ENCODE results near the gene USP21. TPM values are rescaled to one million over a fixed set of nuclear protein-coding genes. Genes with fewer than 3 reads are reported as not detected.

The USP21 gene
- total and polyA plus RNA-seq, 11 donors, result 12.3 to 20.0 (median 14.1) TPM

DNA sequence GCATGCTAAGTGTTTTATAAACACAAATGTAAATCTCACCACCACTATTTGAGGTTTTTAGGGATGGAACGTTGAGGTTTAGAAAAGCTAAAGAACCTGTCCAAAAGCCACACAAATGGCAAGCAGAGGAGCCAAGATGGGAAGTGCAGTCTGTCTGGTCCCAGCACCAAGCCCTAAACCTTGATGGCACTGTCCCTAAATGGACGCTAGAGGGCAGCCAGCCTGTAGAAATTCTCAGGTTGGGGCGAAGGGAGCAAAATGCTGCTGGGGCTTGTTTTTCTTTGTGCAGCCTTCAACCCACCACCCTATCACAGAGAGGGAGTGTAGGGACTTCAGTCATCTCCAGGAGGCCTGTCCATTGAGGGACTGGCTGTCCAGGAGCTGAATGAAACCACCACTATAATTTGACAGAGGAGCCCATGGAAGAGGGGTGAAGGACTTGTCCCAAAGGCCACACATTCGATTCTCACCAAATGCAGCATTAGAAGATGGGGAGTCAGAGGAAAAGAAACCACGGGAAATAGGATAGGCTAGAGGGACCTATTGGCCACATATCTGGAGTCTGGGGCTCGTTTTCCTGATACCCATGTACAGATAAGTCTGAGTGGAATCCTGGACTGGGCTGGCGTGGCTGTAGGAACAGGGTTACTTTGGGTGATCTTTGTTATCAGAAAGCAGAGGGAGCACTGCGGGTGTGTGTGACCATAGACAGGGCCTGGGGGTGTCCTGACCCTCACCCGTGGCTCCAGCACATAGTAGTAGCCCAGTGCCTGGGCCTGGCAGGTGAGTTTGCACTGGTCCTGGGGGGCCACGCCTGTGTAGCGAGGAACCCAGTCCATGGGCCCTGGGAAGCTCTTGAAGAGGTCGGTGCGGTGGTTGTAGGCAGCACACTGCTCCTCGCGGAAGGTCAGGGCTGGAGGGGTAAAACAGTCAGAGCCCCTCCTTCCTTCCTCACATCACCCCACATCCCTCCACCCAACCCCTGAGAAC lies 33.5 kb downstream of the USP21 start:
- WGBS, 4 donors, result 42 to 52% (median 49%) methylated on average over 14 to 15 of the region's 15 CpGs
- ATAC-seq, result peak; percentile 30 to 62 (median 50)
- H3K4me3 ChIP-seq, result peak overlapping the region in 3 of 12 donors; percentile 56 to 62 (median 60)
- peaks cover 0 to 73% (median 32%) of the 10 kb centered on the region in 12 donors for H3K4me1 ChIP-seq
- peaks cover 0 to 51% (median 7%) of the 10 kb centered on the region in 9 donors for H3K36me3 ChIP-seq
- intact Hi-C loops (cut with DNase I), result loop anchor here in 4 of 10 donors (1.0 to 10.0 kb wide), 4 partner anchors 32 to 192 kb away; partner anchors contain the start of gene TOMM40L (in 1 of the 4)
- TF ChIP-seq CTCF (IDR thresholded peaks at IDR 0.05) (peak; percentile 80 to 92 (median 87)), POLR2A (IDR thresholded peaks at IDR 0.05) (no peak)
- H3K9me3 ChIP-seq, result no peaks in the 10 kb centered on the region
- peak in 4 of 5 donors; percentile 57 to 70 (median 68) for DNase-seq
- peak overlapping the region in 6 of 12 donors; percentile 3 to 98 (median 62) for H3K27ac ChIP-seq
- no peaks in the 10 kb centered on the region for H3K27me3 ChIP-seq

- Histone ChIP-seq H3K9me3 (no peaks in the 10 kb centered on the region), H3K27me3 (no peaks in the 10 kb centered on the region), H3K36me3 (peaks cover 0 to 51% (median 7%) of the 10 kb centered on the region in 9 donors), H3K4me1 (peaks cover 0 to 68% (median 41%) of the 10 kb centered on the region in 12 donors), H3K27ac (peak overlapping the region in 6 of 12 donors; percentile 1 to 98 (median 68)), H3K4me3 (peak overlapping the region in 3 of 12 donors; percentile 56 to 62 (median 60))
- DNase-seq (peak in 1 of 5 donors; percentile 58), ATAC-seq (no peak)
- TF ChIP-seq CTCF (IDR thresholded peaks at IDR 0.05), result no peak
- no peak for TF ChIP-seq POLR2A (IDR thresholded peaks at IDR 0.05)
- WGBS, 4 donors, result 73 to 86% (median 76%) methylated on average over 9 to 21 of the region's 21 CpGs
- intact Hi-C loops (cut with DNase I), result loop anchor here in 4 of 10 donors (5.0 to 10.0 kb wide), 3 partner anchors 34 to 191 kb away; partner anchors contain the start of gene TOMM40L (in 1 of the 4)
These were observed 34.4 kb downstream of the USP21 start for GRCh38 chr1:161193561-161194235.

DNA sequence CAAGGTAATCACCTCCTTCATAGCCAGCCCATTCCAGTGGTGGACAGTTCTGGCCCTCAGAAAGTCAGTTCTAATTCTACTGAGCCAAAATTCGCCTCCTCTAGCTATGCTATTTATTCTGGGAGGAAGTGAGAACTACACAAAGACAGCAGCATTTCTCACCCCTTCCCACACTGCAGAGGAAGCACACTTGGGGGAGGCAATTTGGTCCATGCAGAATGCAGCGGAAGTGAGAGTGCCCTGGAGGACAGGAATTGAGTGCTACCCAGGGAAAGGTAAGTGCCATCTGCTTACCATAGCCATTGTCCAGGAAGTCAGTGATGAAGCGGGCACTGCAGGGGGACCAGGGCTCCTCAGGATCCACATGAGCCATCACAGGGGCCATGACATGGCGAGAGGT lies 35.9 kb downstream of the USP21 start:
- Histone ChIP-seq H3K27ac (peak overlapping the region in 5 of 12 donors; percentile 1 to 98 (median 81)), H3K4me3 (peak overlapping the region in 9 of 12 donors; percentile 3 to 62 (median 22)), H3K27me3 (no peaks in the 10 kb centered on the region), H3K4me1 (peaks cover 0 to 76% (median 56%) of the 10 kb centered on the region in 12 donors), H3K36me3 (peaks cover 0 to 51% (median 7%) of the 10 kb centered on the region in 9 donors), H3K9me3 (no peaks in the 10 kb centered on the region)
- TF ChIP-seq CTCF (IDR thresholded peaks at IDR 0.05), result no peak
- TF ChIP-seq POLR2A (IDR thresholded peaks at IDR 0.05), result no peak
- no peak for ATAC-seq
- DNase-seq, result no peak
- 71 to 82% (median 78%) methylated on average over 4 of the region's 4 CpGs for WGBS, 4 donors
- intact Hi-C loops (cut with DNase I), result loop anchor here in 1 of 10 donors (10.0 kb wide), 1 partner anchor 190 kb away; no protein-coding TSS in a partner anchor

Measured in heart left ventricle (tissue), 16 donors.